ENCODE results near the gene GLI1.

GLI1 gene

GRCh38 chr12:57461917-57462250 lies 2.3 kb downstream of the GLI1 start:
- peak; percentile 16 for DNase-seq

- peak; percentile 91 for DNase-seq
Observed at GRCh38 chr12:57462251-57462911, 2.8 kb downstream of the GLI1 start.

GRCh38 chr12:57462912-57463253 lies 3.3 kb downstream of the GLI1 start:
- DNase-seq: no peak

GRCh38 chr12:57464569-57464968 lies 5.0 kb downstream of the GLI1 start:
- no peak for DNase-seq

- no peak for DNase-seq
Observed at GRCh38 chr12:57465030-57465746, 5.6 kb downstream of the GLI1 start.

- DNase-seq: no peak
Observed at GRCh38 chr12:57465747-57466505, 6.3 kb downstream of the GLI1 start.

GRCh38 chr12:57467212-57467874 lies 7.8 kb downstream of the GLI1 start:
- no peak for DNase-seq

GRCh38 chr12:57467915-57468314 lies 8.3 kb downstream of the GLI1 start:
- no peak for DNase-seq

GRCh38 chr12:57469296-57470164 lies 9.9 kb downstream of the GLI1 start:
- no peak for DNase-seq

- DNase-seq: no peak
Observed at GRCh38 chr12:57470286-57470969, 10.8 kb downstream of the GLI1 start.

GRCh38 chr12:57470970-57471656 lies 11.5 kb downstream of the GLI1 start:
- DNase-seq: no peak

GRCh38 chr12:57471661-57472060 lies 12.1 kb downstream of the GLI1 start:
- no peak for DNase-seq

- no peak for DNase-seq
Observed at GRCh38 chr12:57472391-57472790, 12.8 kb downstream of the GLI1 start.

- DNase-seq: no peak
Observed at GRCh38 chr12:57473392-57473791, 13.8 kb downstream of the GLI1 start.

- DNase-seq: no peak
Observed at GRCh38 chr12:57473886-57474285, 14.3 kb downstream of the GLI1 start.

GRCh38 chr12:57474430-57474829 lies 14.8 kb downstream of the GLI1 start:
- DNase-seq: no peak

GRCh38 chr12:57474862-57475261 lies 15.3 kb downstream of the GLI1 start:
- no peak for DNase-seq

GRCh38 chr12:57475271-57476161 lies 15.9 kb downstream of the GLI1 start:
- DNase-seq: no peak

- DNase-seq: no peak
Observed at GRCh38 chr12:57476162-57476992, 16.8 kb downstream of the GLI1 start.
